HG03280 (cell line): ENCODE measurements around the gene MED29.

Experiments
- ATAC-seq: cut with Tn5 transposase; IDR thresholded peaks from one replicate; pipeline ENCODE4 v1.9.1; 2021; ENCODE audit warnings: mild to moderate bottlenecking, moderate library complexity; ENCODE audit not compliant: unreplicated experiment

The MED29 gene

DNA sequence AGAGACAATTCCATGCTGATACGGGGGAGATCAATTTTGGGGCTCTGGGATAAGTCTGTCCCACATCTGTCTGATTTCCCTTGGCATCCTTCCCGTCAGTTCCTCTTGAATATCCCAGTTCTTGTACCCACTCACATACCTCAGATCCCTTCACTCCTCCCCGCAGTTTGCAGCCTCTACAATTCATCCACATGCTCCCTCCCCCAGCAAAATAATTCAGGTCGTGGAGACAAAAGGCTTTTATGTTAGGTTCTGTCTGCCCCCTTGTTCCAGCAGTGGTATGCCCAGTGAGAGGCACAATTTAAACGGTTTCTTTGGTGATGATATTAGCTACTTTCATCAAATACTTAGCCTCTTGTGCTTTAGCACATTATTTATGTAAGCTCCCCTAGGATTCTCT is 35.0 kb downstream of the MED29 start:
- ATAC-seq, result no peak

DNA sequence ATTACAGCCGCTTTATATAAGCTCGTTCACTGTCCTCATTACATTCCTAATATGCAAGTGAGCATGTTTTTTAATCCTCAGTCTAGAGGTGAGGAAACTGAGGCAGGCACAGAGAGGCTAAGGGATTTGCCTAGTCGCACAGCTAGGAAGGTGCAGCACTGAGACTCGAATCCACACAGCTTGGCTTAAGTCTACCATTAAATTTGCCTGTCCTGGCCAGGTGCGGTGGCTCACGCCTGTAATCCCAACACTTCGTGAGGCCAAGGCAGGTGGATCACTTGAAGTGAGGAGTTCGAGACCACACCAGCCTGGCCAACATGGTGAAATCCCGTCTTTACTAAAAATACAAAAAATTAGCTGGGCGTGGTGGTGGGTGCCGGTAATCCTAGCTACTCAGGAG is 36.5 kb downstream of the MED29 start:
- ATAC-seq, result no peak

DNA sequence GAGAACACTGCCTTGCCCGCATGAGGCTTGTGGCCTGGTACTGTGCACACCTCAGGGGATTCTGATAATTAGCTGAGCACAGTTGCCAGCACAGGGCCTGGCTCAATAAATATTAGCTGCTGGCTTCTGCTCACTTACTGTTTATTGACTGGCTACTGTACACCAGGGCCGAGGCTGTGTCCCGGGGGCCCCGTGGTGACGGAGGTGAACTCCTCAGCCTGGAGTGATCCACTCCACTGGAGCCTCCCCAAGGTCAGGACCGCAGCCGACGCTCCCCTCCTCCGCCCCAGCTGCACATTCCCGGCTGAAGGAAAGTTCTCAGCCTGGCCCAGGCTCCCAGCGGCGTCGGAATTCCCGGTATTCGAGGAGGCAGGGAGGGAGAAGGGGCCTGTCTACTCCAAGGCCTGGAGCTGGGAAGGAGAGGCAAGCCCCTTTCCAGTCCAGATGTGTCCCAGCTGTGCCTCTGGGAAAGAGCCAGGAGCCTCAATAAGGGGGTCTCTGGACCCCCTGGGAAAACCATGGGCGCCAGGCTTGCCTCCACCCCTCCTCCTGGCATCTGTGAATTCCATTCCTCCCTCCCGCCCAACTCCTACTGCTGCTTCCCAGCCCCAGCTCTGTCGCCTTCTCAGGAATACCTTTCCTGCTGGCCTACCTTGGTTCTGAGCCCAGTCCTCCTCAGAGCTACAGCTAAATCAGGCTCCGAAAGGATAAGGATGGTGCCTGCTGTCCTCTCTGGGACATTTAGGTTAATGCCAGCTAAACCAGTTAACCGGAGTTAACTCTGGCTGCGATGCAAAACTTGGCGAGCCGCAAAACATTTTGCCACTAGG is 37.3 kb downstream of the MED29 start:
- no peak for ATAC-seq

DNA sequence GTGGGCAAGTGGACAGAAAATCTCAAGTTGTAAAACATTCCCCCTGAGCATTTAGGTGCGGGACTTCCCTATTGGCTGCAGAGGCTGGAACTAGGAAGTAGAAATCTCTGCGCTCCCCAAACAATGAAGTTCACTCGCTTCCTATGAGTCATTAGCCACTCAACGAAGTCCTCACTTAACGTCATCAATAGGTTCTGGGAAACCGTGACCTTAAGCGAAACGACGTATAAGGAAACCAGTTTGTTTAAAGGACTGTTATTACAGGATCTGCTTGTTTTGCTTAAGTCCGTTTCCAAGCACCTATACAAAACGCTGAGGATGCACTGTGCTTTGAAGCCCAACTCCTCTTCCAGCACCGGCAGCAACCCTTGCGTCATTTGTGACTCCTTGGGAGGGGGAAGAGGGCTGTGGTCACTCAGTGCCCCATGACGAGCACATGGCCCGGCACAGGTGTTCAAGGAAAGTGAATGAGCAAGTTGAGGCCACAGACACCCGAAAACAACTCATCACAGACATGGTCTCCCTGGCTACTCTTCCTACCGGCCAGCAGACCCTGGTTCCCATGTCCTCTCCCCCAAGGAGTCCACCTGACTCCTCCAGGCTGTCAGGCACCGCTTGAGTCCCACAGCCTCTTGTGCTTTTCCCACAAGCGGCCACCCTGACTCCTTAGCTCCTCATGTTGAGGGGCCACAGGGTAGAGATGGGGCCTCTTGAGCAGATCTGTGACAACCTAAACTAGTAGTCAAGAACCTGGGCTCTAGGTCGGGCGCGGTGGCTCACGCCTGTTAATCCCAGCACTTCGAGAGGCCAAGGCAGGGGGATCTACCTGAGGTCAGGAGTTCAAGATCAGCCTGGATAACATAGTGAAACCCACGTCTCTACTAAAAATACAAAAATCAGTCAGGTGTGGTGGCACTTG is 39.8 kb downstream of the MED29 start:
- peak; percentile 47 for ATAC-seq

DNA sequence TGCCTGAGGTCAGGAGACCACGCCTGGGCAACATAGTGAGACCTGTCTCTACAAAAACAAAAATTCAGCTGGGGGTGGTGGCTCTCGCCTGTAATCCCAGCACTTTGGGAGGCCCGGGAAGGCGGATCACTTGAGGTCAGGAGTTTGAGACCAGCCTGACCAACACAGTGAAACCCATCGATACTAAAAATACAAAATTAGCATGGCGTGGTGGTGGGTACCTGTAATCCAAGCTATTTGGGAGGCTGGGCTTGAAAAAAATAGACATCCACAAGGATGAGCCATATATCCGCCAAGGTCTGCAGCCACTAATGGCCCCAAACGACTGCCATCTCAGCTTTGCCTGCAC is 41.5 kb downstream of the MED29 start:
- no peak for ATAC-seq

DNA sequence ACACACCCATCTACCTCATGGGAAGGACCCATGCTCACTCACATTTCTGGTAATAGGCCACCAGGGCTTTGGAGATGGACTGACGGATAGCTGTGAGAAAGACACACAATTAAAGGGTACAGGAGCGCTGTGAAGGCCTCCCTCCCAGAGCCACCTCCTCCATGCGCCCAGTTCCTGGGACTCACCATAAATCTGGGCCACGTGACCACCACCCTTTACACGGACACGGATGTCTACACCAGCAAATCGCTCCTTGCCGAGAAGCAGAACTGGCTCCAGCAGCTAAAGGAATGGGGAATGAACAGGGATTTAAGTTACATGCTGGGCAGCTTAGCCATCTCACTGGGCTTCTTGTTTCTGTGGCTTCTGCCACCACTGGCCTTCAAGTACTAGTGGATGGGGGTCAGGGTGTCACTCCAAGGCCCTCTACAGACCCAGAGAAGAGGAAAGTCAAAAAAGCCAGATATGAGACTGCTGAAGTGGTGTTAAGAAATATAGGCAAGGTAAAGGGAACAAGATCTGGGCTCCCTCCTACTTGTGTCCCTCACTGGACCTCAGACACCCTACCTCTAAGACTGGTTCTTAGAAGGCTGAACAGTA is 42.4 kb downstream of the MED29 start:
- ATAC-seq, result no peak

DNA sequence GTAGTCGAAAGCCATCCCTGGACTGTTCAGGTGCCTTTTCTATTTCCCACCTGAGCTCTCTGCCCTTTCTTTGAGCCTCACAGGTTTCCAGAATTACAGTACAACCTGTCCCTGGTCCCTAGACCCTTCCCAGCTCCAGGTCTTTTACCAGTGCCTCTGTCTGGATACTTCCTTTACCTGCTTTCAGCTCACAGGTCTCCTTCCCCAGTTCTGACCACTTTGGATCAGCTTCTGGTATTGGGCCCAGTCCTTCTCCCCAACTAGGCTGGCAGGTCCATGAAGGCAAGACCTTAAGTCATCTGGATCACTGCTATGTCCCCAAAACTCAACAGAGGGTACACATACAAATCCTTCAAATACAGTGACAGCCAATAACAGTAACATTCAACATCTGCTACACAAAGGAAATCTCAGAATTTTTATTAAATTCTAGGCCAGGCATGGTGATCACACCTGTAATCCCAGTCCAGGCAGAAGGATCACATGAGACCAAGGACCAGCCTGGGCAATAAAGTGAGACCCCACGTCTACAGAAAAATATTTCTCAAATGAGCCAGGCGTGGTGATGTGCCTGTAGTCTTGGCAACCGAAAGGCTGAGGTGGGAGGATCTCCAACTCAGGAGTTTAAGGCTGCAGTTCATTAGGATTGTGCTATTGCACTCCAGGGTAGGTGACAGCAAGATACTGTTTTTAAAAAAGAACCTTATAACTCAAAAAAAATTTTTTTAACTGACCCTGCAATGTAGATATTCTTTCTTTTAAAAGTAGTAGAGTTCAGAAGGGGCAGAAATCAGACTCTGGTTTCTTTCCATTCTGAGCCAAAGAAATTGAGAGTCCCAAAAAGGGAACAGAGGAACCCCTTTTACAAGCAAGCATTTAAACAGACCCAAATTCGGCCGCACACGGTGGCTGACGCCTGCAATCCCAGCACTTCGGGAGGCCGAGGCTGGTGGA is 43.2 kb downstream of the MED29 start:
- ATAC-seq, result no peak

DNA sequence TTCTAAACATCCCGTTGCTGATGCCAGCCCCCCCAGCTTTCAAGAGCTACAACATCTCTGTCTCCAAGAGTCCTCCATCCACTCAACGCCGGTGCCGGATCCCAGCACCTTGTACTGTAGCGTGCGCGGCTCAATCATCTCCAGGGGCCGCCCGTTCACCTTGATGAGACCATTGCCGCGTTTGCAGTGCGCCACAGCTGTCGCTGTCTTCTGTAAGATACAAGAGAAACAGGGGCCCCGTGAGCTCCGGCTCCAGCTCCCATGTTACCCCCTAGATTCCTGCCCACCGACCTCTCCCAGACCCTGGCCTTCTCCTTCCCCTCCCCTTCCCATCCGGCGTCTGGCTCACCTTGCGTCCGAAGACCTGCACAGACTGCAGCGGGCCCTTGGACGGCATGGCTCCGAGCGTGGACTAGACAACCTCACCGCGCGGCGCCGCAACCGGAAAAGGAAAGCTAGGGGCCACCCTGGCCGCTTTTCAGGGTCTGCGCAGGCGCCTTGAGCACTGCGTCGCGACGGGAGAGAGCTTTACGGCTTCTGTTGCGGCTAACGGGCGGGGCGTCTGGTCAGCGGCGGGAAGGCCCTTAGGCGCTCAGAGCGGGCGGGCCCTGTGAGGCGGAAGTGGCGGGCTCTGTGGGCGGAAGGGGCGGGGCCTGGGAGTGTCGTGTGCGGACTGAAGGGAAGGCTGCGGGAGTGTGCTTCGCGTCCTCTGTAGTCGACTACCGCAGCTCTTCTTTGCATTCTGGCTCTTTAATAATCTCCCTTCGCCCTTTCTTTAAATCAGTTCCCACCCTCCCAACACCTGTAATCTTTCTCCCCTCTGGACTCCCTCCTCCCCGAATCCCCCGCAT is 44.5 kb downstream of the MED29 start, which contains the start of gene RPS16:
TSS of gene RPS16 (minus strand) at position 451 of the 851 bp plus-strand sequence. CDS start at position 397, 54 bp downstream.
- ATAC-seq, result peak; percentile 80

DNA sequence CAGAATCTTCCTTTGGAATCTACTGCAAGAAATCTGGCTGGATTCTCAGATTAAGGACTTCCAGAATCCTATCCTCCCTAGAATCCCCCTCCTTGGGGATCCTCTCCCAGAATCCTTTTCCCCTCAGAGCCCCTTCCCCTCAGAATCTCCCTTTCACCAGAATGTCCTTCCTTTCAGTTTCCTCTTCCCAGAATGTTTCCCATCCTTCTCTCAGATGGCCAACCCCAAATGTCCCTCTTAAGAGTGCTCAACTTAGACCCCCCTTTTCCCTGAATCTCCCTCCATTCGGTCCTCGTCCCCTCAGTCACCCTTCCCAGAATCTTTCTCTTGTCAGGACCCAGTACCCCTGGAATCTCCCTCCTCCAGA is 45.2 kb downstream of the MED29 start:
- ATAC-seq, result no peak

DNA sequence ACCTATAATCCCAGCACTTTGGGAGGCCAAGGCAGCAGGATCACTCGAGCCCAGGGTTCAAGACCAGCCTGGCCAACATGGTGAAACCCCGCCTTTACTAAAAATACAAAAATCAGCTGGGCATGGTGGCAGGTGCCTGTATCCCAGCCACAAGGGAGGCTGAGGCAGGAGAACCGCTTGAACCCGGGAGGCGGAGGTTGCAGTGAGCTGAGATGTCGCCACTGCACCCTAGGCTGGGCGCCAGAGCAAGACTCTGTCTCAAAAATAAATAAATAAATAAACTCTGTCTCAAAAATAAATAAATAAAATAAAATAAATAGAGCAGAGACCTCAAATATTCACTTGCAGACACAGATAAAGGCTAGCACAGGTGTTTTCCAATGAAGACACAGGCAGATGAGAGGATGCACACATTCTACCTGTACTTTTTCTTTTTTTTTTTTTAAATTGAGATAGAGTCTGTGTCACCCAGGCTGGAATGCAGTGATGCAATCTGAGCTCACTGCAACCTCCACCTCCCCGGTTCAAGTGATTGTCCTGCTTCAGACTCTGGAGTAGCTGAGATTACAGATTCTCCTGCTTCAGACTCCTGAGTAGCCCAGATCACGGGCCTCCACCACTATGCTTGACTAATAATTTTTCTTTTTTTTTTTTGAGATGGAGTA is 47.2 kb downstream of the MED29 start:
- ATAC-seq, result no peak

DNA sequence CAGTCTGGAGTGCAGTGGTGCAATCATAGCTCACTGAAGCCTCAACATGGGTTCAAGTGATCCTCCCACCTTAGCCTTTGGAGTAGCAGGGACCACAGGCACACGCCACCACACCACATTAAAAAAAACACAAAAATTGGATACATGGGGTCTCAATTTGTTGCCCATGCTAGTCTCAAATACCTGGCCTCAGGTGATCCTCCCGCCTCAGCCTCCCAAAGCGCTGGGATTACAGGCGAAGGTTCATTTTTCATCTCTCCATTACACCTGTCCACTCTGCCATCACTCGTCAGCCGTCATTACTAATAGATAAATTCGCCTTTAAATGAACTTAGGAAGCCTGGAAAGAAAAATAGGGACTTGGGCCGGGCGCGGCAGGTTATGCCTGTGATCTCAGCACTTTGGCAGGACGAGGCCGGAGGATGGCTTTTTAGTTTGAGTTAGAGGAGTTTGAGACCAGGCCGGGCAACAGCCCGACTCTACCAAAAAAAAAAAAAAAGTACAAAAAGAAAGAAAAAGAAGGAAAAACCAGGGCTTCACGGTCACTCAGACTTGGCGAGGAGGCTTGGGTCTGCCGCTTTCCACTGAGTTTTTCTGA is 53.5 kb downstream of the MED29 start:
- ATAC-seq, result no peak

DNA sequence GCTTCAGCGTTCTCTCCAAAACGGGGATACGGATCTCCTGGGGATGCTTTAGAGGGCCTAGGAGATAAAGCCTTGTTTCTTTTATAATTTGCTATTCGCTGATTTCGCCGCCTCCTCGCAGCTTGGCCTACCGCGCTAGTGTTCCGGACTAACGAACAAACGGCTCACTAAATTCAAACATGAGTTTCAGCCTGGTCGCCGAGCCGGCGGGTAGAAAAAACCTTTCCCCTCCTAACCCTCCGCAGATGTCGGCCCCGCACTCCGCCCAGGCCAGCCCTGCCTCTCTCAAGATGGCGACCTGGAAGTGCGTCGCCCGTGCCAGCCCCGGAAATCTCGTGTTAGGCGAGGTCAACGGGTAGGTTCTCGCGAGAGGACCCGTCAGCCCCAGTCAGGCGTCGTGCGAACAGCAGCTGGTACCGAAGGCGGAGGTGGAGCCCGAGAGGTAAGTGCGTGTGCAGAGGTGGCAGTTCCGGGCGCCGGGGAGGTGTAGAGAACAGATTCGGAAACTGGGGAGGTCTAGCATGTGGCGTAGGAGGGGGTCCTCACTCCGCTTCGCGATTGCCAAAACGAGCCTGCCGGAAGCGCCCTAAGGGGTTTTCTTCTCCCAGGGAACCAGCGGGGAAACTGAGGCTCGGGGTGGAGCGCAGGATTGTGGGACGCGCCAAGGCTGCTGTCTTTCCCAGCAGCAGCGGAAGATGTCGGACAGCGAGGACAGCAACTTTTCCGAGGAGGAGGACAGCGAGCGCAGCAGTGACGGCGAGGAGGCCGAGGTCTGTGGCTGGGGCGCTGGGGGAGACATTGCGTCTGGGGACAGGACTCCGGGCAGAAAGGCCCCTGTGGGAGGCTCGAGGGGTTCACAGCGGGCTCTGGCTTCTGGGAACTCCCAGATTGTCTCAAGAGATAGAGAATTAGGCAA is 54.3 kb downstream of the MED29 start, which contains the start of gene SUPT5H:
TSS of gene SUPT5H (plus strand) at position 387 of the 916 bp plus-strand sequence. CDS start at position 696, 309 bp downstream.
- peak; percentile 83 for ATAC-seq

DNA sequence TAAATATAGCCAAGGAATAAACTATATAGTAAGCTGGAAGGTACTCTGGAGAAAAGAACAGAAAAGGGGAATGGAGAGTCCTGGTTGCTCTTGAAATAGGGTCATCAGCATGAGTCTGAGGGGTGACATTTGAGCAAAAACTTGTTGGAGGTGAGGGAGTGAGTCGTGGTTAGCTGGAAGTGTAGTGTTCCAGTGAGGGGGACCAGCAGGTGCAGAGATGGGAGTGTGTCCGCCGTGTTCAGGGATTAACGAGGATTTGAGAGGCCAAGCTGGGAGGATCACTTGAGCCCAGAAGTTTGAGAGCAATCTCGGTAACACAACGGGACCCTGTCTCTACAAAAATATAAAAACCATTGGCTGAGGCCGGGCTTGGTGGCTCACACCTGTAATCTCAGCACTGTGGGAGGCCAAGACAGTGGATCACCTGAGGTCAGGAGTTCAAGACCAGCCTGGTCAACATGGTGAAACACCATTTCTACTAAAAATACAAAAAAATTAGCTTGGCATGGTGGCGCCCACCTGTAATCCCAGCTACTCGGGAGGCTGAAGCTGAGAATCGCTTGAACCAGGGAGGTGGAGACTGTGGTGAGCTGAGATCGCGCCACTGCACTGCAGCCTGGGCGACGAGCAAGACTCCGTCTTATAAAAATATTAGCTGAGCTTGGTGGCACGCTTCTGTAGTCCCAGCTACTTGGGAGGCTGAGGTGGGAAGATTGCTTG is 55.3 kb downstream of the MED29 start:
- no peak for ATAC-seq

DNA sequence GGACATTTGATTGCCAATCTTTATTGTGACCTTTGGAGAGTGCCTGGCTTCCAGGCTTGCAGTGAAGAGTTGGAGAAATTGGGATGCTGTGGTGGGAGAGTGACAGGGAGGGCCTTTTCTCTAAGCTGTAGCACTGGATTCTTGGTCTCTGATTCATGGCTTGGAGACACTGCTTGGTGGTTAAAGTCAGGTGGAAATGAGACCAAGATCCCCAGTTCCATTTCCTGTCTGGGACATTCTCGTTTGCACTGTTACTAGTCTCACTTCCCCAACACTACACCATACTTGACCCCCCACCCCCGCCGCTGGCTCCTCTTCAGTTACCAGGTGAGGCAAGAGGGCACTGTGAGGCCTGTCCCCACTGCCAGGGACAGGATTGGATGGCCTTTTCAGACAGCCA is 57.1 kb downstream of the MED29 start:
- ATAC-seq, result no peak

DNA sequence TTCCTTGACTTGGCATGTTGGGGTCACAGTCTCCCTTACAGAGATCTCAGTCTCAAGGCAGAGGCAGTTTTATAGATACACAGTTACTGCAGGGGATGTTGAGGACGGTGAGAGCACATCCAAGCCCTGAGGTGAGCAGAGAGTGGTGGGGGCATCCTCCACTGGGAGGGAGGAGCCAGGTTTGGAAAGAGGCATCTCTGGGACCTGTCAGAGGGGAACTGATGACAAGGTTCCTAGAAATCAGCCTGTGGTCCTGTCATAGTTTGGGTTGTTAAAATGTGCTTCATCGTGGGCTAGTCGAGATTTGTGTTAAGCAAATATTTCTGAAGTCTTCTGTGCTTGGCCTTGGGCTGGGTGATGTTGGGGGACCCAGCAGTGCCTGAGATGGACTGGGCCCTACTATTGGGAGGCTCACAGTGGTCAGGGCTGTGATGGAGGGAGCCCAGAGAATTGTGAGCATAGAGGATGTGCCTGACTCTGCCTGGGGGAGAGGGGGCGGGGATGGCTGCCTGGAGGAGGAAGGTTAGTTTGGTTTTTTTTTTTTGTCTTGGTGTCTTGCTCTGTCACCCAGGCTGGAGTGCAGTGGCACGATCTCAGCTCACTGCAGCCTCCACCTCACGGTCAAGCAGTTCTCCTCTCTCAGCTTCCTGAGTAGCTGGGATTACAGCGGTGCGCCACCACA is 58.1 kb downstream of the MED29 start:
- no peak for ATAC-seq
